Tibial nerve (tissue), 4 donors: Measurements from ENCODE around the gene SLC16A2.

Source experiments
- EP300 ChIP-seq, 2 donors: sonication (generic); formaldehyde crosslinking; IDR thresholded peaks; one replicate each; pipeline ENCODE4 v1.6.1; 2017; ENCODE audit warnings: antibody characterized with exemption in 2 of 2, mild to moderate bottlenecking in 1 of 2
- POLR2A ChIP-seq, 2 donors: fragments of 450-650 bp; IDR thresholded peaks; one replicate each; pipeline ENCODE4 v1.6.1; 2017; ENCODE audit warnings: antibody characterized with exemption in 2 of 2, mild to moderate bottlenecking in 2 of 2, moderate library complexity in 2 of 2
- TF ChIP-seq, protein P1 (sequence below), 5 experiments: fragments of 200-600 bp in 3 of 5; fragments of 450-650 bp in 2 of 5; sonication (generic) in 3 of 5; IDR thresholded peaks; one replicate each; pipeline ENCODE4 v1.5.1; 2016 to 2019; ENCODE audit warnings: antibody characterized with exemption in 5 of 5, mild to moderate bottlenecking in 3 of 5, moderate library complexity in 2 of 5

DNA sequence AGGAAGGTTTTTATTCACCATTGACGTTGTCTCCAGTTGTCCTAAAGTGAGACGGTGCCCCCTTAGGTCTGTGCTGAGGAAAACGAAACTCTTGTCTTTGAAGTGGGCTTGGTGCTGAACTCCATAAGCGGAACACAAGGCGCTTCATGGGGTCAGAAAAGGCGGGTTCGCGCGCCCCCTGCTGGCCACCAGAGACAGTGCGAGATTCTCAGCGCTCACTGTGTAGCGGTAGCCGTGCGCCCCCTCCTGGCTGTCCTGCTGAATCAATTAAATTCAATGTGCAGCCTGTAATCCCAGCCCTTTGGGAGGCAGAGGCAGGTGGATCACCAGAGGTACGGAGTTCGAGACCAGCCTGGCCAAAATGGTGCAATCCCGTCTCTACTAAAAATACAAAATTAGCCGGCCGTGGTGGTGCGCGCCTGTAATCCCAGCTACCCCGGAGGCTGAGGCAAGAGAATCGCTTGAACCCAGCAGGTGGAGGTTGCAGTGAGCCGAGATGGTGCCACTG is 129.1 kb downstream of the SLC16A2 start:
- TF ChIP-seq, protein P1, sequence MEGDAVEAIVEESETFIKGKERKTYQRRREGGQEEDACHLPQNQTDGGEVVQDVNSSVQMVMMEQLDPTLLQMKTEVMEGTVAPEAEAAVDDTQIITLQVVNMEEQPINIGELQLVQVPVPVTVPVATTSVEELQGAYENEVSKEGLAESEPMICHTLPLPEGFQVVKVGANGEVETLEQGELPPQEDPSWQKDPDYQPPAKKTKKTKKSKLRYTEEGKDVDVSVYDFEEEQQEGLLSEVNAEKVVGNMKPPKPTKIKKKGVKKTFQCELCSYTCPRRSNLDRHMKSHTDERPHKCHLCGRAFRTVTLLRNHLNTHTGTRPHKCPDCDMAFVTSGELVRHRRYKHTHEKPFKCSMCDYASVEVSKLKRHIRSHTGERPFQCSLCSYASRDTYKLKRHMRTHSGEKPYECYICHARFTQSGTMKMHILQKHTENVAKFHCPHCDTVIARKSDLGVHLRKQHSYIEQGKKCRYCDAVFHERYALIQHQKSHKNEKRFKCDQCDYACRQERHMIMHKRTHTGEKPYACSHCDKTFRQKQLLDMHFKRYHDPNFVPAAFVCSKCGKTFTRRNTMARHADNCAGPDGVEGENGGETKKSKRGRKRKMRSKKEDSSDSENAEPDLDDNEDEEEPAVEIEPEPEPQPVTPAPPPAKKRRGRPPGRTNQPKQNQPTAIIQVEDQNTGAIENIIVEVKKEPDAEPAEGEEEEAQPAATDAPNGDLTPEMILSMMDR (IDR thresholded peaks at IDR 0.05) = peak; percentile 90 to 99 (median 97)
- TF ChIP-seq POLR2A (IDR thresholded peaks at IDR 0.05) (no peak), EP300 (IDR thresholded peaks at IDR 0.05) (no peak)
